ENCODE data around the gene ACADS.

Gene ACADS

DNA sequence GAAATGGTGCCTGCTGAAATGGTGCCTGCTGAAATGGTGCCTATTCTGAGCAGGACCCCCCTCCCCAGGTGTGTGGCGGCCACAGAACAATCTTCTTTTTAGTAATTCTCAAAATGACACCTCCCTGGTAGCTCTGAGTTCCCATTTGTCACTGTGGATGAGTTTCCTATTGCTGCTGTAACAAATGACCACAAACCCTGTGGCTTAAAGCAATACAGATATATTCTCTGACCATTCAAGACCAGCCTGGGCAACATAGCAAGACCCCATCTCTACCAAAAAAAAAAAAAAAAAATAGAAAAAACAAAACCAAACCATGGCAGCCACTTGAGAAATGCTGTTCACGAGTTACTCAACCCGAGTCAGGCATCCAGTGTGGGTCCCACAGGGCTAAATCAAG lies 7.9 kb downstream of the ACADS start:
- no peak for DNase-seq

- DNase-seq: no peak
These were observed 8.6 kb downstream of the ACADS start for GRCh38 chr12:120734210-120734609.

- no peak for DNase-seq
These were observed 9.6 kb downstream of the ACADS start for GRCh38 chr12:120735181-120735580.

- no peak for DNase-seq
These were observed 11.0 kb downstream of the ACADS start for GRCh38 chr12:120736404-120737331.

GRCh38 chr12:120737557-120738251 lies 12.1 kb downstream of the ACADS start:
- DNase-seq: no peak

- no peak for DNase-seq
These were observed 12.8 kb downstream of the ACADS start for GRCh38 chr12:120738252-120739030.

GRCh38 chr12:120739031-120739762 lies 13.6 kb downstream of the ACADS start:
- no peak for DNase-seq

GRCh38 chr12:120739821-120740613 lies 14.4 kb downstream of the ACADS start:
- DNase-seq: no peak

GRCh38 chr12:120740871-120741270 lies 15.2 kb downstream of the ACADS start:
- DNase-seq: no peak

DNA sequence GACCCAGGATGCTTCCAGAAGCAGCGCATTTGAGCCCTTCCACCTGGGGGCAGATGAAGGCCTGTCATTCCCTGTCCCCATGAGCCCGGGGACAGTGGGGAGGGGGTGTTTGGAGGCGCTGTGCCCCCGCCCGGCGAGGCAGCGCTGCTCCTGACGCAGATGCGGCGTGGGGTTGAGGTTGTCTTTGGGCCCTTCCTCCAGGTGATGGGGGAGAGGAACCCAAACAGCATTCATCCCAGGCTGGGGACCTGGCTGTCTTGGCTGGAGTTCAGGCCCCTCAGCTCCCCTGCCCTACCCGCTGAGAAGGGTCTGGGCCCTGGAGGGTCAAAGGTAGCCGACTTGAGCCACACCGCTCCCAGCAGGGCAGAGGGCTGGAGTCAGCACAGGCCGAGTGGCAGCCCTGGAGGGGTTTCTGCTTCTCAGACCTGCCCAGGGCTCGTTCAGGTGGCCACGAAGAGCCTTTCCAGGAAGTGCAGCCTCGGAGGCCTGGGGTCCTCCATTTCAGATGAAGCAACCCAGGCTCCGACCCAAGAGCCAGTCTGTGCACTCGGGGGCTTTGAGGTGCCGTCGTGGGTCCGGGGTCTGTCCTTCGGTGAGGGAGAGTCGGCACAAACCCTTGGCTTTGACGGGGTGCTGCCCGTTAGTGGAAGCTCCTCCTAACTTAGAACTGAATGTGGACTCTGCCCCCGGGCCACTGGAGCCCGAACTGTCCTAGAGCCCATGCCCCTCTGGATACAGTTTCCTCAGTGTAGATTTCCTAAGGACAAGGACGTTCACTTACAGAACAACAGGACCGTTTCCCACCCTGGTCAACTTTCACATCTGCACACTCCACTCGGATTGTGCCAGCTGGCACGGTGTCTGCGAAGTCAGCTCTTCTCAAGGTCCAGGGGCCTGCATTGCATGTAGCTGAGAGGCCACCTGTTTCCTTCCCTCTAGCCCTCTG lies 16.1 kb downstream of the ACADS start:
- no peak for DNase-seq

DNA sequence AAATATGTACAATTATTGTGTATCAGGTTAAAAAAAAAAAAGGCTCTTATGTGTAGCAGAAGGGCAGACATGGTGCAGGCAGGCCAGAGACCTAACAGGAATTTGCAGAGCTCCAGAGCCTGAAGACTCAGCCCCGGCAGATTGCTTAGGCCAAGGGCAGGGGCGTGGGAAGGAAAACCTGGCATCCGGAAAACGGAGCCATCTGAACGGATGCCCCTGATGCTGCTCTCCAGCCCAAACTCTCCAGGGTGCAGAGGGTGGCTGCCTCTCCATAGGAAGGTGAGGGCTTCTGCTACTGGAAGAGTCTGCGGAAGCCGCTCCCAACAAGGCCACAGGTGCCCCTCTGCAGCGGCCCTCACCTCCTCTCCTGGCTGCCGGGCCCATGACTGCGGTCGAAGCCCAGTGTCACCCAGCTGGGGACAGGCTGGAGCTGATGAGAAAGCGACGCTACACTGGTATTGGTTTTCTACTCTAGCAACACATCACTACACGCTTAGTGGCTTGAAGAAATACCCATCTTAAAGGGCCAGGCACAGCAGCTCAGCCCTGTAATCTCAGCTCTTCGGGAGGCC lies 19.4 kb downstream of the ACADS start:
- DNase-seq: no peak

- no peak for DNase-seq
These were observed 22.6 kb downstream of the ACADS start for GRCh38 chr12:120748242-120748641.

DNA sequence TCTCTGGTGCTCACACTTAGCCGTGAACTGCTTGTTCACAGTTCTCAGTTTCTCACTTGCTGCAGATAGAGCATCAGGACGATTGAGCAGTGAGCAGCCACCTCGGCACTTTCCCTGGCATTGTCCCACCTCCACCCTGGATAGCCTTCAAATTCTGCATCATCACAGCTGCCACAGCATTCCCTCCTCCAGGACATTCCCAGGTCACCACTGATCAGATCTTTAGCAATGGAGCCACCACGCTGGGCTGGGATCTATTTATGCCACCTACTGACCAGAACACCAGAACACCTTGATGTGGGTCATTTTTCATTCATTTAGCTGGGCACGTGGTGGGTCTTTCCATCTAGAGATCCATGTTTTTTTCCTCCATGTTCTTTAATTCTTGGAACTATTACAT lies 23.6 kb downstream of the ACADS start:
- DNase-seq: no peak

GRCh38 chr12:120750806-120751205 lies 25.2 kb downstream of the ACADS start:
- DNase-seq: no peak

DNA sequence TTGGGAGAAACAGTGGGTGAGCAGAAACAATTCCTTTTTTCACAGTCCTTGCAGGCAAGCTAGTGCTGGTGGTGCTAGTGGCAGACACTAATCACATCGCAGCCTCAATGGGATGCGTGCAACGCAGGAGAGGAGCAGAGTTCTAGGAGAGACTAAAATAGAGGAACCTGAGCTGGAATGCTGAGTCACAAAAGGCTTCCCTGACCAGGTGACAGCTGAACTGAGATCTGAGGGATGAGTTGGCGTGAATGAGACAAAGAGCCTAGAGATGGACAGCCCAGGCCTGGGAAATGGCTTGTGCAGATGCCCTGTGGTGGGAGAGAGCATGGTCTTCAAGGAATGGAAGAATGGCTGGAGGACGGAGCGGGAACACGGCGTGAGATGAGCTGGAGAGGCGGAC lies 25.8 kb downstream of the ACADS start:
- no peak for DNase-seq

- DNase-seq: no peak
These were observed 29.2 kb downstream of the ACADS start for GRCh38 chr12:120754792-120755191.

GRCh38 chr12:120755269-120755668 lies 29.6 kb downstream of the ACADS start:
- no peak for DNase-seq

DNA sequence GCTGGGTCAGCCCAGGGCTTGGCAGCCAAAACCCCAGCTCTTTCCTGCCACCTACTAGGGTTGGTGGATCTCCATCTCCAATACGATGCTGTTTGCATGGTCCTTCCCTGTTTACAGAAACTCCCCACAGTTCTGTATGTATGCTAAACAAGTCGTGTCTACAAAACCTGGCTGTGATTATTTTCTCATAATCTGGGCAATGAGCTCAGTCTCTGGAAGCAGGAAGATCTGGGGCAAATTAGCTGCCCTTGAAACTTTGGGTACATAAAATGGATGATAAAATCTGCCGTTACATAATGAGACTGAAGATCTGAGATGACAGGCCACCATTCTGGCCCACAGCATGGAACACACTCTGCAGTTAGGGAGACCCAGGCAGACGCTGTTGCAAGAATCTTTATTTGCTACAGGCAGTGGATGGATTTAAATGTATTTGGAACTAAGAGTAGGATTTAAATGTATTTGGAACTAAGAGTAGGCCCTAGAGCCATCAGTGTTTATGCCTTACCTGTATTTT lies 31.7 kb downstream of the ACADS start:
- DNase-seq: no peak

DNA sequence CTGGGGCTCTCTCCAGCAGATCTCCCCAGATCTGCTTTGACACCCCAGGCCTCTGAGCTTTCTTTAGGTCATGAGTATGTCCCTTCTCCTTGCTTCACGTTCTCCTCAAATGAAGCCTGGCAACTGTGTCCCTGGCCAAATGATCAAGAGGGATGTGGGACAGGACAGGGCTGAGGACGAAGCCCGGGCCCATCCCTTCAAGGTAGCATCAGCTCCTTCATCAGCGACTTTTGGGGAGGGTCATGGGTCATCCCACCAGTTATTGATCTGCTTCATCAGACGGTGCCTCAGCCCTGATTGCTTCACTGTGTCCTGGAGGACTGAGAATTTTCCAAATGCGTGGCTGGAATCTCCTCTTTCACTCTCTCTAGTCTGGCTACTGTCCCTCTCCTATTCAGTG lies 32.3 kb downstream of the ACADS start:
- no peak for DNase-seq
